H9 (cell line): ENCODE measurements around the gene FAF1. TPM values are rescaled to one million over a fixed set of nuclear protein-coding genes. Genes with fewer than 3 reads are reported as not detected.
A peak's percentile ranks its signal among the peaks of the same experiment; 100 is the strongest.

Experiments used
- DNase-seq: peaks from one replicate; pipeline ENCODE4 v3.0.0-alpha.2; 2017
- H2AFZ ChIP-seq: one replicate; pipeline ENCODE4 v1.6.1; 2013; ENCODE audit warnings: mild to moderate bottlenecking, low read length, control low read depth, moderate library complexity
- H2AK5ac ChIP-seq: 2 replicates; pipeline ENCODE4 v1.6.1; 2013; ENCODE audit warnings: low read length, control low read depth, mixed read lengths; ENCODE audit not compliant: insufficient read length
- H2BK120ac ChIP-seq: one replicate; pipeline ENCODE4 v1.6.1; 2013; ENCODE audit warnings: low read depth, mild to moderate bottlenecking, low read length, control low read depth, inconsistent platforms; ENCODE audit not compliant: poor library complexity, severe bottlenecking
- H2BK12ac ChIP-seq: 2 replicates; pipeline ENCODE4 v1.6.1; 2013; ENCODE audit warnings: low read length, control low read depth, mixed read lengths, low read depth; ENCODE audit not compliant: insufficient read length
- H2BK15ac ChIP-seq: 2 replicates; pipeline ENCODE4 v1.6.1; 2013; ENCODE audit warnings: low read depth, low read length, control low read depth
- H2BK20ac ChIP-seq: one replicate; pipeline ENCODE4 v1.6.1; 2013; ENCODE audit warnings: low read depth, mild to moderate bottlenecking, low read length, control low read depth, inconsistent platforms; ENCODE audit not compliant: poor library complexity, severe bottlenecking
- H2BK5ac ChIP-seq: 2 replicates; pipeline ENCODE4 v1.6.1; 2013; ENCODE audit warnings: low read length, control low read depth, mixed read lengths; ENCODE audit not compliant: insufficient read length
- H3K14ac ChIP-seq: 2 replicates; pipeline ENCODE4 v1.6.1; 2013; ENCODE audit warnings: low read length, control low read depth; ENCODE audit not compliant: insufficient read depth
- H3K18ac ChIP-seq: 2 replicates; pipeline ENCODE4 v1.6.1; 2013; ENCODE audit warnings: low read depth, mild to moderate bottlenecking, mixed read lengths, low read length, control low read depth; ENCODE audit not compliant: insufficient read length
- H3K23ac ChIP-seq: 2 replicates; pipeline ENCODE4 v1.6.1; 2013; ENCODE audit warnings: low read length, control low read depth, mixed read lengths, low read depth; ENCODE audit not compliant: insufficient read length
- H3K23me2 ChIP-seq: 2 replicates; pipeline ENCODE4 v1.6.1; 2013; ENCODE audit warnings: low read depth, mild to moderate bottlenecking, mixed read lengths, low read length, control low read depth; ENCODE audit not compliant: insufficient read length, poor library complexity, severe bottlenecking
- H3K27ac ChIP-seq: 2 replicates; pipeline ENCODE4 v1.5.1; 2013; ENCODE audit warnings: low read length, control low read depth, mixed read lengths, low read depth; ENCODE audit not compliant: insufficient read length
- H3K27me3 ChIP-seq: 2 replicates; pipeline ENCODE4 v1.6.1; 2013; ENCODE audit warnings: low read length, control low read depth, inconsistent platforms; ENCODE audit not compliant: insufficient read depth
- H3K4ac ChIP-seq: 2 replicates; pipeline ENCODE4 v1.6.1; 2013; ENCODE audit warnings: low read depth, mild to moderate bottlenecking, control low read depth, inconsistent platforms, low read length, moderate library complexity
- H3K4me1 ChIP-seq: 2 replicates; pipeline ENCODE4 v1.6.1; 2013; ENCODE audit warnings: low read length, control low read depth, inconsistent platforms; ENCODE audit not compliant: insufficient read depth
- H3K4me2 ChIP-seq: 2 replicates; pipeline ENCODE4 v1.6.1; 2013; ENCODE audit warnings: low read length, control low read depth, mixed read lengths; ENCODE audit not compliant: insufficient read length, insufficient read depth
- H3K56ac ChIP-seq: 2 replicates; pipeline ENCODE4 v1.6.1; 2013; ENCODE audit warnings: low read depth, mild to moderate bottlenecking, mixed read lengths, low read length, control low read depth; ENCODE audit not compliant: insufficient read length
- H3K79me1 ChIP-seq: 2 replicates; pipeline ENCODE4 v1.6.1; 2013; ENCODE audit warnings: low read depth, mild to moderate bottlenecking, moderate library complexity, low read length, control low read depth, inconsistent platforms; ENCODE audit not compliant: insufficient read depth, poor library complexity, severe bottlenecking
- H3K79me2 ChIP-seq: 2 replicates; pipeline ENCODE4 v1.6.1; 2013; ENCODE audit warnings: low read length, control low read depth, inconsistent platforms; ENCODE audit not compliant: insufficient read depth
- H3K9ac ChIP-seq: 2 replicates; pipeline ENCODE4 v1.6.1; 2013; ENCODE audit warnings: low read length, control low read depth, mixed read lengths; ENCODE audit not compliant: insufficient read length; ENCODE audit errors: extremely low read depth
- H3K9me3 ChIP-seq: one replicate; pipeline ENCODE4 v1.6.1; 2013; ENCODE audit warnings: low read depth, low read length, inconsistent platforms; ENCODE audit not compliant: control insufficient read depth
- H3T11ph ChIP-seq: one replicate; pipeline ENCODE4 v1.6.1; 2013; ENCODE audit warnings: mild to moderate bottlenecking, low read length, control low read depth, inconsistent platforms
- H4K20me1 ChIP-seq: one replicate; pipeline ENCODE4 v1.6.1; 2013; ENCODE audit not compliant: control insufficient read depth, insufficient read length, insufficient read depth
- H4K5ac ChIP-seq: 2 replicates; pipeline ENCODE4 v1.6.1; 2013; ENCODE audit warnings: low read depth, mild to moderate bottlenecking, mixed read lengths, low read length, control low read depth; ENCODE audit not compliant: insufficient read length
- H4K8ac ChIP-seq: replicated peaks from 2 replicates; pipeline ENCODE4 v1.6.1; 2013; ENCODE audit warnings: low read length, control low read depth, mixed read lengths, low read depth; ENCODE audit not compliant: insufficient read length
- H4K91ac ChIP-seq: 2 replicates; pipeline ENCODE4 v1.6.1; 2013; ENCODE audit warnings: low read depth, mild to moderate bottlenecking, moderate library complexity, mixed read lengths, low read length, control low read depth; ENCODE audit not compliant: insufficient read length
- H3K27ac Mint-ChIP-seq, 3 experiments: 2 replicates in 2 of 3; 3 replicates in 1 of 3; pipeline ENCODE4 v1.8.0; 2020 to 2021; ENCODE audit warnings: mixed read lengths in 3 of 3, mild to moderate bottlenecking in 1 of 3, moderate library complexity in 1 of 3
- H3K27me3 Mint-ChIP-seq: 2 replicates; pipeline ENCODE4 v1.8.0; 2021; ENCODE audit warnings: low read depth, mild to moderate bottlenecking, moderate library complexity, mixed read lengths
- H3K36me3 Mint-ChIP-seq, 3 experiments: 2 replicates in 2 of 3; 3 replicates in 1 of 3; pipeline ENCODE4 v1.8.0; 2020 to 2021; ENCODE audit warnings: low read depth in 3 of 3, mixed read lengths in 3 of 3; ENCODE audit not compliant: insufficient read depth in 1 of 3
- H3K4me1 Mint-ChIP-seq, 2 experiments: 2 replicates each; pipeline ENCODE4 v1.8.0; 2020; ENCODE audit warnings: mixed read lengths in 2 of 2
- H3K4me3 Mint-ChIP-seq, 2 experiments: 2 replicates in 1 of 2; 3 replicates in 1 of 2; pipeline ENCODE4 v1.8.0; 2020 to 2021; ENCODE audit warnings: mild to moderate bottlenecking in 2 of 2, mixed read lengths in 2 of 2, moderate library complexity in 1 of 2
- H3K9me3 Mint-ChIP-seq, 2 experiments: 2 replicates in 1 of 2; 3 replicates in 1 of 2; pipeline ENCODE4 v1.8.0; 2020; ENCODE audit warnings: mild to moderate bottlenecking in 2 of 2, mixed read lengths in 2 of 2, moderate library complexity in 1 of 2
- whole genome bisulfite sequencing: extraction: QIAGEN DNeasy Blood & Tissue Kit; methylation state at CpG from one replicate; pipeline ENCODE4 v1.1.7; 2013; ENCODE audit warnings: missing lambda C conversion rate, low lambda C conversion rate, mixed read lengths; ENCODE audit not compliant: insufficient read length; ENCODE audit errors: extremely low coverage; 5-methylcytosine and 5-hydroxymethylcytosine counted together
- total RNA-seq: library from RNA; stranded (reverse); gene quantifications from 2 replicates; pipeline ENCODE4 v1.2.1, GENCODE V29; 2021
- TF ChIP-seq, protein P1 (sequence below): fragments of 200-600 bp; sonication (generic); conservative IDR thresholded peaks from 3 replicates; pipeline ENCODE4 v1.8.0; 2021; ENCODE audit warnings: antibody characterized with exemption, mild to moderate bottlenecking

FAF1 gene
- total RNA-seq, 1 experiment from 2014 or later = 60.8 TPM

DNA sequence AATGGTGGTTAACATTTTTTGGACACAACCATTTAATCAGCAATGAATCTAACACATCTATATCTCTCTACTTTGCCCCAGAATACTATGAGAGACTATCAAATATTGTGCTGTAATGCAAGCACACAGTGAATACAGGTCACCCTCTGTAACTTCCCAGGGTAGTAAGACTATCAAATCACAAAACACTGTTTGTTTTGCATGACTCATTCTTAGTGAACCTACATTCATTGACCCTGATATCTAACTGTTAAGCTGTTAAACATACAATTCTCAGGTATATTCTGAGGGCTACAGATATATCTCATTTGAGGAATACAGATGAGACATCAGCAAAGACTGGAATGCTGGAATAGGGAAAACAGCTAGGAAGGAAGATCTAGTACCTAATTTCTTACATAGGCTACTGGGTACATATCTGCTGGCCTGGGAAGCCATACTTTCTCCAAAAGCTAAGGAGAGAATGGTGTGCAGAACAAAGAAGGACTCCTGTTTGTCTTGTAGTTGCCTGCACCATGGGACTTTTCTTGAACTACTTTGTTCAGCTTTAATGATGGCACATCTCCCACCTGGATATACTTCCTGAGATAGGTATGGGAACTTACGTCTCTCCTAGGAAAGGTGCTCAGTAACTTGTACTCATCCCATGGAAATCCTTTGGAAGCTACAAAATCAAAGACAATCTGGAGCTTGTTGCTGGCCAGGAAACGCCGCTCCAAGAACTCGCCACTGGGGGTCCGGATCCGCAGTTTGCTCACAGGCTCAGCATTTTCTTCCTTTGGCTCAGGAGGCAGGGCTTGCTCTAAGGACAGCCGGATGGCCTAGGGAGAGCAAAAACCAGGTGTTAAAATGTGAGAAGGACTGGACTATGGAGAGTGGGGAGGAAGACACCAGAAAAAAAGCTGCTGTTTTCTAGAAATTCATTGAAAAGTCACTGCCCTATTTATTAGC, 484.9 kb downstream of the FAF1 start:
- H3T11ph ChIP-seq = no peak overlapping the region
- no peak overlapping the region for H4K8ac ChIP-seq
- no peak overlapping the region for H2BK20ac ChIP-seq
- H3K27ac Mint-ChIP-seq = no peak overlapping the region; a peak in 1 of 7 replicates
- TF ChIP-seq, protein P1, sequence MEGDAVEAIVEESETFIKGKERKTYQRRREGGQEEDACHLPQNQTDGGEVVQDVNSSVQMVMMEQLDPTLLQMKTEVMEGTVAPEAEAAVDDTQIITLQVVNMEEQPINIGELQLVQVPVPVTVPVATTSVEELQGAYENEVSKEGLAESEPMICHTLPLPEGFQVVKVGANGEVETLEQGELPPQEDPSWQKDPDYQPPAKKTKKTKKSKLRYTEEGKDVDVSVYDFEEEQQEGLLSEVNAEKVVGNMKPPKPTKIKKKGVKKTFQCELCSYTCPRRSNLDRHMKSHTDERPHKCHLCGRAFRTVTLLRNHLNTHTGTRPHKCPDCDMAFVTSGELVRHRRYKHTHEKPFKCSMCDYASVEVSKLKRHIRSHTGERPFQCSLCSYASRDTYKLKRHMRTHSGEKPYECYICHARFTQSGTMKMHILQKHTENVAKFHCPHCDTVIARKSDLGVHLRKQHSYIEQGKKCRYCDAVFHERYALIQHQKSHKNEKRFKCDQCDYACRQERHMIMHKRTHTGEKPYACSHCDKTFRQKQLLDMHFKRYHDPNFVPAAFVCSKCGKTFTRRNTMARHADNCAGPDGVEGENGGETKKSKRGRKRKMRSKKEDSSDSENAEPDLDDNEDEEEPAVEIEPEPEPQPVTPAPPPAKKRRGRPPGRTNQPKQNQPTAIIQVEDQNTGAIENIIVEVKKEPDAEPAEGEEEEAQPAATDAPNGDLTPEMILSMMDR = peak; percentile 38; the same call in 2 of the 3 replicates
- no peak overlapping the region for H3K14ac ChIP-seq
- H3K36me3 Mint-ChIP-seq = no peaks in the 10 kb centered on the region; a peak in 1 of 7 replicates
- no peak overlapping the region for H3K18ac ChIP-seq
- no peak overlapping the region for H2BK15ac ChIP-seq
- H3K27me3 ChIP-seq = no peaks in the 10 kb centered on the region
- H3K79me1 ChIP-seq = no peaks in the 10 kb centered on the region
- H3K9ac ChIP-seq = no peak overlapping the region
- H3K27me3 Mint-ChIP-seq = no peaks in the 10 kb centered on the region
- H3K56ac ChIP-seq = no peak overlapping the region
- no peak overlapping the region for H4K5ac ChIP-seq
- no peak overlapping the region for H4K91ac ChIP-seq
- no peak overlapping the region for H2AFZ ChIP-seq
- H3K27ac ChIP-seq = no peak overlapping the region
- no peaks in the 10 kb centered on the region for H4K20me1 ChIP-seq
- no peaks in the 10 kb centered on the region for H3K23me2 ChIP-seq
- no peak overlapping the region for H3K4ac ChIP-seq
- peak; percentile 75 for DNase-seq
- no peaks in the 10 kb centered on the region for H3K9me3 Mint-ChIP-seq
- no peaks in the 10 kb centered on the region; the same call in 1 of the 2 replicates for H3K4me1 ChIP-seq
- no peak overlapping the region for H3K4me2 ChIP-seq
- WGBS = no CpG with 5 or more reads among the region's 7 CpGs
- no peak overlapping the region for H3K23ac ChIP-seq
- no peak overlapping the region for H2BK5ac ChIP-seq
- H3K79me2 ChIP-seq = no peaks in the 10 kb centered on the region
- H2BK120ac ChIP-seq = no peak overlapping the region
- H2BK12ac ChIP-seq = no peak overlapping the region
- peaks cover 32 to 41% of the 10 kb centered on the region in 2 experiments for H3K4me1 Mint-ChIP-seq
- no peaks in the 10 kb centered on the region for H3K9me3 ChIP-seq
- H2AK5ac ChIP-seq = no peak overlapping the region
- H3K4me3 Mint-ChIP-seq = no peak overlapping the region
